Activated CD8-positive, alpha-beta memory T cell treated with anti-CD3 and anti-CD28 coated beads, Interleukin-2, amount 50 U/mL, for 1 hour (primary cell): Measurements from ENCODE around the gene KANK4.

ENCODE experiments used
- DNase-seq: peaks from one replicate; pipeline ENCODE4 v3.0.0-alpha.2; 2020; ENCODE audit errors: extremely low read depth

Gene KANK4

GRCh38 chr1:62304975-62305374 is 14.3 kb downstream of the KANK4 start:
- no peak for DNase-seq

- DNase-seq, result no peak
Measured at GRCh38 chr1:62304515-62304914, 14.7 kb downstream of the KANK4 start.

GRCh38 chr1:62301726-62302390 is 17.4 kb downstream of the KANK4 start:
- no peak for DNase-seq

GRCh38 chr1:62299426-62300200 is 19.6 kb downstream of the KANK4 start:
- DNase-seq, result no peak

- DNase-seq, result no peak
Measured at GRCh38 chr1:62295921-62296491, 23.2 kb downstream of the KANK4 start.

- no peak for DNase-seq
Measured at GRCh38 chr1:62294261-62294660, 25.0 kb downstream of the KANK4 start.

GRCh38 chr1:62288662-62289061 is 30.6 kb downstream of the KANK4 start:
- DNase-seq, result no peak

- no peak for DNase-seq
Measured at GRCh38 chr1:62288224-62288623, 31.0 kb downstream of the KANK4 start.

- no peak for DNase-seq
Measured at GRCh38 chr1:62286786-62287224, 32.4 kb downstream of the KANK4 start.

- DNase-seq, result no peak
Measured at GRCh38 chr1:62285984-62286785, 33.0 kb downstream of the KANK4 start.

- no peak for DNase-seq
Measured at GRCh38 chr1:62285440-62285839, 33.8 kb downstream of the KANK4 start.

GRCh38 chr1:62283986-62284385 is 35.2 kb downstream of the KANK4 start:
- no peak for DNase-seq

GRCh38 chr1:62282909-62283755 is 36.1 kb downstream of the KANK4 start:
- no peak for DNase-seq

- no peak for DNase-seq
Measured at GRCh38 chr1:62281922-62282555, 37.2 kb downstream of the KANK4 start.

- no peak for DNase-seq
Measured at GRCh38 chr1:62280960-62281465, 38.2 kb downstream of the KANK4 start.

GRCh38 chr1:62280150-62280549 is 39.1 kb downstream of the KANK4 start:
- no peak for DNase-seq

- no peak for DNase-seq
Measured at GRCh38 chr1:62276791-62277190, 42.4 kb downstream of the KANK4 start.

GRCh38 chr1:62274496-62275485 is 44.4 kb downstream of the KANK4 start:
- no peak for DNase-seq

GRCh38 chr1:62273953-62274352 is 45.3 kb downstream of the KANK4 start:
- no peak for DNase-seq
